ENCODE results near the gene CASK. TPM values are rescaled to one million over a fixed set of nuclear protein-coding genes. Genes with fewer than 3 reads are reported as not detected.

Gene CASK
- total RNA-seq, 1 donor = 26.6 TPM

DNA sequence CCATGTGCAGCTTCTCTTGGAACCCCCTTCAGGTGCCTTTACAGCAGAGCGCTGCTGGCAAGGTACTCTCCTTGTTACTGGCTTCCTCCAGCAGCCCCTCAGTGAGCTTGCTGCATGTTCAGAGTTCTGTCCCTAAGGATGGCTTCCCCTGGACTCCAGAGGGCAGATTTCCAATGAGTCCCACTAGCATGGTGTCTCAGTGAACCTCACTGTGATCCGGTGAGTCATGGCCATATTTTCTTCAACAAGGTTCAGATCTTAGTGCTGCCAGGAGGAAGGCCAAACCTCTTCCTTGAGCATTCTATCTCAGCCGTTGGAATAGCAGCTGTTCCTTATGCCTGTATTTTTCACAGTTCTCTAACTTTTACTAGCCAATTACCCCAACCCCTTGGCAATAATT is 98.8 kb downstream of the CASK start:
- H3K4me1 ChIP-seq (ENCODE audit: insufficient read depth, low read length) = no peaks in the 10 kb centered on the region
- no peak overlapping the region for H3K4me3 ChIP-seq (ENCODE audit: low read length)
- H3K9me3 ChIP-seq (ENCODE audit: low read depth, low read length) = no peaks in the 10 kb centered on the region
- H3K27me3 ChIP-seq (ENCODE audit: insufficient read depth, low read length) = no peaks in the 10 kb centered on the region

DNA sequence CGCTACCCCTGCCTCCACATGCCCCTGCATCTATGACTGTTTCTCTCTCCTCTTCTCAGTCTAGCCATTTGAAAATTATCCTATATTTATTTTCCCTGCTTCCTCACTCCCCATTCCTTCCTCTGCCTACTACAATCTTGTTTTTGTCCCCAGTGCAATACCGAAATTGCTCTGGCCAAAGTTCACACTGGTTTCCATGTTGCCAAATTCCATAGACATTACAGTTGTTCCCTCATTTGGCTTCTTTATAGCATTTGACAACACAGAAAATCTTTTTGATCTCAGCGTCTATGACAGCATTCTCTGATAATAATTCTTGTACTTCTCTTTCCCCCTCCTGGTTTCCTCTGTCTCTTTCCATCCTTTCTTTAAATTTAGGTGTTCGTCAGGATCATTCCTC is 100.0 kb downstream of the CASK start:
- Histone ChIP-seq H3K4me1 (ENCODE audit: insufficient read depth, low read length) (no peaks in the 10 kb centered on the region), H3K4me3 (ENCODE audit: low read length) (no peak overlapping the region), H3K27me3 (ENCODE audit: insufficient read depth, low read length) (no peaks in the 10 kb centered on the region), H3K9me3 (ENCODE audit: low read depth, low read length) (no peaks in the 10 kb centered on the region)

DNA sequence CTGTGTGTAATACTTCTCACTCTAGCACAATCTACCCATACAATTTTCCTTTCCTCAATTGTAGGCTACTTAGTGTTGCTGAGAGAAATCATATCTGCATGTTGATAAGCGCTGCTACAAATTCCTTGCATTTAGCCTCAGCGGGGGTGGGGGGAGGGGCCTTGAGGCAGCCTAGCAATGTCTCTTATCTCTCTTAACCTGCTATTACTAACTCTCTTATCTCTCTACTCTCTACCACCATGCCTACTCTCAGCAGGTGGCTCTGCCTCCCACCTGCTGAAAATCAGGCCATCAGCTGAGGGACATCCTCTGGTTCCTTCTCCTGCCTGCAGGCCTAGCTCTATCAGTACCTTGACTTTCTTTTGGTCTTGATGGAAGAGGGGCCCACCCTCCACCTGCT is 100.5 kb downstream of the CASK start:
- no peaks in the 10 kb centered on the region for H3K27me3 ChIP-seq (ENCODE audit: insufficient read depth, low read length)
- no peaks in the 10 kb centered on the region for H3K9me3 ChIP-seq (ENCODE audit: low read depth, low read length)
- H3K4me3 ChIP-seq (ENCODE audit: low read length) = no peak overlapping the region
- no peaks in the 10 kb centered on the region for H3K4me1 ChIP-seq (ENCODE audit: insufficient read depth, low read length)

DNA sequence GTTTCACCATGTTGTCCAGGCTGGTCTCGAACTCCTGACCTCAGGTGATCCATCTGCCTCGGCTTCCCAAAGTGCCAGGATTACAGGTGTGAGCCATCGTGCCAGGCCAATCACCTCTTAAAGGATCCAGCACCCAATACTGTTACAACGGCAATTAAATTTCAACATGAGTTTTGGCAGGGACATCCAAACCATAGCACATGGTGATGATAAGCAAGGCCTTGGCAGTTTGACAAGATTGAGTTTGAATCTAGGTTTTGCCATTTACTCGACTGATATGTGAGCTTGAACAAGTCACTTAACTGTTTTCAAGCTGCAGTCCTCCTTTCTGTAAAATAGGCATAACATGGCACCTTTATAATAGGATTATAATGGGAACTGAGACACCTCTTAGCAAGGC is 115.3 kb downstream of the CASK start:
- Histone ChIP-seq H3K4me3 (ENCODE audit: low read length) (no peak overlapping the region), H3K9me3 (ENCODE audit: low read depth, low read length) (no peaks in the 10 kb centered on the region), H3K27me3 (ENCODE audit: insufficient read depth, low read length) (no peaks in the 10 kb centered on the region), H3K4me1 (ENCODE audit: insufficient read depth, low read length) (no peaks in the 10 kb centered on the region)

DNA sequence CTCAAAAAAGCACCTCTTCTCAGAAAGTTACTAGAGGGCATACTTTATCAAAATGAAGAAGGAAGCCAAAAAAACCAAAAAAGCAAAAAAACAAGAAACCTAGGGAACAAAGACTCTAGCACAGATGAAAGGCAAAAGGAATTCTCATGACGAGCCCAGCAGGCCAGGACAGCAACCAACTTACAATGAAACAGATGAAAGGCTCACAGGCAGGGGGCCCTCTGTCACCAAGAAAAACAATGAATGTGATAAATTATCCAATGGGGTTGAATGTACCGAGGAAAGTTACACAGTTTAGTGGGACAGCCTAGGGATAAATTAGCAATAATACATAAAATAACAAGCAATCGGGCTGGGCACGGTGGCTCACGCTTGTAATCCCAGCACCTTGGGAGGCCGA is 120.4 kb downstream of the CASK start:
- Histone ChIP-seq H3K4me1 (ENCODE audit: insufficient read depth, low read length) (no peaks in the 10 kb centered on the region), H3K9me3 (ENCODE audit: low read depth, low read length) (no peaks in the 10 kb centered on the region), H3K4me3 (ENCODE audit: low read length) (no peak overlapping the region), H3K27me3 (ENCODE audit: insufficient read depth, low read length) (no peaks in the 10 kb centered on the region)

DNA sequence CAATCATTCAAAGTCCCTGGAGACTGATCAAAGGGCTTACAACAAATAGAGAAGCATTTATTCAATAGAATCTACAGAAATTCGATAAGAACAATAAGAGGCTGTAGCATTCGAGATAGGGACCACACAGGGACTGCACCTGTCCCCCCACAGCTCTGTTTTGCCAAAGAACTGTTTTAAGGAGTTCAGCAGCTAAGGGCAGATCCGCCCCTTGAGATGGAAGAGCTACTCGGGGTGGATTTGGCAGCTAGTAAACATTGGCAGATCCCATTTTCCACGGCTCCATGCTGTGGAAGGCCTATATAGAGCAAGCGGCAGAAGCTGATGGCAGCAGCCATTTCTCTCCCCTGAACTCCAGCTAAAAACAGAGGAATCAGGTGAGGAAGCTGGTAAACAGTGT is 123.7 kb downstream of the CASK start:
- no peaks in the 10 kb centered on the region for H3K9me3 ChIP-seq (ENCODE audit: low read depth, low read length)
- no peak overlapping the region for H3K4me3 ChIP-seq (ENCODE audit: low read length)
- no peaks in the 10 kb centered on the region for H3K27me3 ChIP-seq (ENCODE audit: insufficient read depth, low read length)
- H3K4me1 ChIP-seq (ENCODE audit: insufficient read depth, low read length) = no peaks in the 10 kb centered on the region

DNA sequence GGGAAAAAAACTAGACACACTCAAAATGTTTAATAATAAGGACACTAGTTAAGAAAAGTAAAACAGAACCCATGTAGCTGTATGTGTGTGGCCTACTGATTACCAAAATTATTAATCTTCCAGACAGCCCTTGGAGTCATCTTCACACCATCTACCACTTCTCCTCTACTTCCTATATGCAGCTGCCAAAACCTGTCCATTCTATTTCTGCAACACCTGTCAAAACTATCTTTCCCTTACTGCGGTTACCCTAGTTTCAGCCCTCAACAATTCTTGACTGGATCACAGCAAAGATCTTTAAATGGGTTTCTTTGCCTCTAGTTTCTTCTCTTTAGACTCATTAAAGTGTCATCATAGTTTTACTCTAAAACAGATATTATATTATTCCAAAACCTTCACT is 126.8 kb downstream of the CASK start:
- Histone ChIP-seq H3K27me3 (ENCODE audit: insufficient read depth, low read length) (no peaks in the 10 kb centered on the region), H3K4me1 (ENCODE audit: insufficient read depth, low read length) (no peaks in the 10 kb centered on the region), H3K4me3 (ENCODE audit: low read length) (no peak overlapping the region), H3K9me3 (ENCODE audit: low read depth, low read length) (no peaks in the 10 kb centered on the region)

DNA sequence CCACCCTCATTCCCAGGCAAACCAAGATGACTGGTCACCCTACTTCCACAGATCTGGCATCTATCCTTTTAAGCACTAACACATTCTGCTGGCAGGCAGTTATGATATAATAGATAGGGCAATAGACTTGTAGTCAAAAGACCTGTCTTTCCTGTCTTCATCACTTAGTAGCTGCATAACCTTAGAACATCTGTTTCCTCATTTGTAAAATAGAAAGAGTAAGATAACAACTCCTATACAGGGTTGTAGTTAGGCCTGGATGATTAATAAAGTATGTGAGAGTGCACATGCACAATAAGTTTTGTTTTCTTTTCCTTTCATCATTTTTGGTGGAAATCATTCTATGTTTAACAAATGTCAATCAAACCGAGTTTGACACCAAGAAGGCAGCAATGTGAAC is 127.3 kb downstream of the CASK start:
- no peaks in the 10 kb centered on the region for H3K27me3 ChIP-seq (ENCODE audit: insufficient read depth, low read length)
- no peaks in the 10 kb centered on the region for H3K4me1 ChIP-seq (ENCODE audit: insufficient read depth, low read length)
- H3K4me3 ChIP-seq (ENCODE audit: low read length) = no peak overlapping the region
- no peaks in the 10 kb centered on the region for H3K9me3 ChIP-seq (ENCODE audit: low read depth, low read length)

DNA sequence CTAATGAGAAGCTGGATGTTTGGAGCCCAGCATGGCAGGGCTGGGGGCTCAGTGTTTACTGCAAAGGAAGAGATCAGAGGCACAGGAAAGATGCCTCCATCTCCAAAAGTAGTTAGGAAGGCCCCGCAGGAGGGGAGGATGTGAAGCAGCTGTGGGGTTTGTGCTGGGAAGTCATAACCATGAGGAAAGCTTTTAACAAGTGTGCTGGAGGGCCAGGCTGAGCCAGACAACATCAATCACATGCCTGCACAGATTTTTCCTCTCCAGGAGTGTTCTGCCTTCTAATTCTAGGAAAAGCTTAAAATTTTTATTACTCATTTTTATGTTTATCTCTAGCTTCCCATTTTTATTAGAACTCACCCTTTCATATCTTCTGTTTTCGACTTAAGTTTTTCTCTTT is 134.0 kb downstream of the CASK start:
- H3K27me3 ChIP-seq (ENCODE audit: insufficient read depth, low read length) = no peaks in the 10 kb centered on the region

DNA sequence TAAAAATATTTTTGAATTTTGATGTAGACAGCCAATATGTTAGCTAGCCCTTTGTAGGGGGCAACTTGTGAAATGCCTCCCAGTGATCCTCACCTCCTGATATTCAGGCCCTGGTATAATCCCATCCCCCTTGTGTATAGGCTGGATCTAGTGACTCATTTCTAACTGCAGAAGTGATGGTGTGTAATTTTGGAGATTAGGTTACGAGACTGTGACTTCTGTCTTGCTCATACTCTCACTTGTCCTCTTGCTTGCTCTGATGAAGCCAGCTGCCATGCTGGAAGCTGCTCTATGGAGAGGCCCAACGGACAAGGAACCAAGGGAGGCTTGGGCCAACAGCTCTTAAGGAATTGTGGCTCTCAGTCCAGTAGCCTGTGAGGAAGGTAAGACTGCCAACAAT is 137.7 kb downstream of the CASK start:
- no peaks in the 10 kb centered on the region for H3K9me3 ChIP-seq (ENCODE audit: low read depth, low read length)
- no peak overlapping the region for H3K4me3 ChIP-seq (ENCODE audit: low read length)
- H3K27me3 ChIP-seq (ENCODE audit: insufficient read depth, low read length) = no peaks in the 10 kb centered on the region
- no peaks in the 10 kb centered on the region for H3K4me1 ChIP-seq (ENCODE audit: insufficient read depth, low read length)

More for the DNA sequence above, 134.0 kb downstream of the CASK start:
- H3K4me3 ChIP-seq (ENCODE audit: low read length) = no peak overlapping the region
- H3K9me3 ChIP-seq (ENCODE audit: low read depth, low read length) = no peaks in the 10 kb centered on the region
- H3K4me1 ChIP-seq (ENCODE audit: insufficient read depth, low read length) = no peaks in the 10 kb centered on the region

DNA sequence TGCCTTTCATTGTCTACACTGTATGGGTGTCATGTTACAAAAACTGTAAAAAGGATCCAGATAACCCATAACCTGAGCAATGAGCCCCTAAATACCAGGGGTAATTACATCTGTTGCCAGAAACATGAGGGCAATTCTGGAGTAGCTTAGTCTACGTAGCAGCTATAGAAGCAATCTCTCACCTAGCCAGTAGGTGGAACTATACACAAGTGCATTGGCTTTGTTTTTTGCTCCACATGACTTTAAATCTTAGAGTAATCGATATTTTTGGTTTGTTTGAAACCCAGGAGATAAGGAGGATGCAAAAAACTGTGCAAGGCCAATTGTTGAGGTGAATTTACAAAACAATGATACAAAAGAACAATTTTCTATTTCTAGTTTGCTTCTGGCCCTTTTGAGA is 141.9 kb downstream of the CASK start:
- Histone ChIP-seq H3K9me3 (ENCODE audit: low read depth, low read length) (no peaks in the 10 kb centered on the region), H3K4me1 (ENCODE audit: insufficient read depth, low read length) (no peaks in the 10 kb centered on the region), H3K27me3 (ENCODE audit: insufficient read depth, low read length) (no peaks in the 10 kb centered on the region), H3K4me3 (ENCODE audit: low read length) (no peak overlapping the region)

DNA sequence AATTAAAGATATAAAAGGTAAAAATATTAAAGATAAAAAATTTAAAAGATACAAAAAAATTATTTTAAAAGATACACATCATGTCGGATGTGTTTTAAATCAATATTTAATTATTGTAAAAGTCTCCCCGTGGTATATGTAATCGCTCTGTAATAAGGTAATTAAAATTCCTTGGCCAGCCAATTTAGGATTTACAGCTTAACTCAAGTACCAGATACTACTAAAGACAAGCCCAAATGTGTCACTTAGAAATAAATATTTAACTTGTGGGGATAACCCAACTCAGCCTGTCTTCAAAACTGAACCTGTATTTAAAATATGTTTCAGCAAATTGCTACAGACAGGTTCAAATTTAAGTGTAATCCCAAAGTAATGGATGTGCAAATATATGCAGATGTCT is 143.4 kb downstream of the CASK start:
- no peaks in the 10 kb centered on the region for H3K4me1 ChIP-seq (ENCODE audit: insufficient read depth, low read length)
- H3K4me3 ChIP-seq (ENCODE audit: low read length) = no peak overlapping the region
- no peaks in the 10 kb centered on the region for H3K9me3 ChIP-seq (ENCODE audit: low read depth, low read length)
- no peaks in the 10 kb centered on the region for H3K27me3 ChIP-seq (ENCODE audit: insufficient read depth, low read length)

DNA sequence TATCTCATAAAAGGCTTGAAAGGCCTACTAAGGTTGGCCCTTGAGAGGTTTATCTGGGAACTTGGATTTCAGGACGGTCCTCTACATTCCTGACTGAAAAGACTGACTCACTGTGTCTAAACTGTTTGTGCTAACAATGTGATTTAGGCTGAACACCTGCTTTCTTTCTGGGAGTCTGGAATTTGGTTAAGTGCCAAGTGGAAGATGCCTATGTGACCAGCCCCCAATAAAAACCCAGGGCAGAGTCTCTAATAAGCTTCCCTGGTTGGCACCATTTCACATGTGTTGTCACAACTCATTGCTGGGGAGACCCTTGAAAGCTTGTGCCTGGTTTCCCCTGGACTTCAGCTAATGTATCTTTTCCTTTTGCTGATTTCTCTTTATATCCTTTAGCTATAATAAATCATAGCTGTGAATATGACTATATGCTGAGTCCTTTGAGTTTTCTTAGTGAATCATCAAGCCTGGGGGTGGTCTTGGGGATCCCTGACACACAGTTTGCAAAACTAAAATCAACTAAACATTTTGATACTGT is 144.3 kb downstream of the CASK start:
- Histone ChIP-seq H3K9me3 (ENCODE audit: low read depth, low read length) (no peaks in the 10 kb centered on the region), H3K4me3 (ENCODE audit: low read length) (no peak overlapping the region), H3K4me1 (ENCODE audit: insufficient read depth, low read length) (no peaks in the 10 kb centered on the region), H3K27me3 (ENCODE audit: insufficient read depth, low read length) (no peaks in the 10 kb centered on the region)

DNA sequence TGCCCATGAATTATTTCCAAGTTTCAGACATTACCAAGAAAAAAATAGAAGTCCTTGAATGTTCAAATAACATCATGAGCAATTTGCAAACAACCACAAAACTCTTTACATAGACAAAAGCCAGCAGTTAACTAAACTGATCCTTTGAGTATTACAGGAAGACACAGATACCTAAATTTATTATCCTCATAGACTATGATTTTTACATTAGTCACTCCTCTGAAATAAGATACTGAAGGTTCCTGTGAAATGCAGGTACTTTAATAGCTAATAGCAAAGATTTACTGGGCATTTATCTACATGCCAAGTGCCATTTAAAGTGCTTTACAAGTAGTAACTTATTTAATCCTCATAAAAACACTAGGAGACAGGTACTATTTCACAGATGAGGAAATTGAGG is 161.7 kb downstream of the CASK start:
- H3K27me3 ChIP-seq (ENCODE audit: insufficient read depth, low read length) = no peaks in the 10 kb centered on the region
- H3K4me3 ChIP-seq (ENCODE audit: low read length) = no peak overlapping the region
- no peaks in the 10 kb centered on the region for H3K9me3 ChIP-seq (ENCODE audit: low read depth, low read length)
- no peaks in the 10 kb centered on the region for H3K4me1 ChIP-seq (ENCODE audit: insufficient read depth, low read length)

DNA sequence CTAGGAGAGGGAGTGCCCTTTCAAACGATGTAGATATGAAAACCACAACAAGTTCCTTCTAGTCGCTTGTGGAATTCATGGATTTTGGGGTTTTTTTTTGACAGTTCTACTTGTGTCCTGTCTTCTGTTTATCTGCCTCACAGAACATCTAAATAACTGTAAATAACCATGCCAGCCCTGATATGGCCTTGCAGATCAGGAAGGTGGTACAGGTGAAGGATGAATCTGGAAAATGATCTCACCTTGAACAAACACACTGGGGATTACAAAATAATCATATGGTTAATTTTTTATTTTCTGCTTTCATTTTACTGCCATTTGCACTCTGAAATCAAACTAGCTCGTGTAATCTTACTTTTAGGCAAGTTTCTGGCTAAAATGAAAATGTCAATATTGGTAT is 162.2 kb downstream of the CASK start:
- Histone ChIP-seq H3K9me3 (ENCODE audit: low read depth, low read length) (no peaks in the 10 kb centered on the region), H3K4me3 (ENCODE audit: low read length) (no peak overlapping the region), H3K27me3 (ENCODE audit: insufficient read depth, low read length) (no peaks in the 10 kb centered on the region)

DNA sequence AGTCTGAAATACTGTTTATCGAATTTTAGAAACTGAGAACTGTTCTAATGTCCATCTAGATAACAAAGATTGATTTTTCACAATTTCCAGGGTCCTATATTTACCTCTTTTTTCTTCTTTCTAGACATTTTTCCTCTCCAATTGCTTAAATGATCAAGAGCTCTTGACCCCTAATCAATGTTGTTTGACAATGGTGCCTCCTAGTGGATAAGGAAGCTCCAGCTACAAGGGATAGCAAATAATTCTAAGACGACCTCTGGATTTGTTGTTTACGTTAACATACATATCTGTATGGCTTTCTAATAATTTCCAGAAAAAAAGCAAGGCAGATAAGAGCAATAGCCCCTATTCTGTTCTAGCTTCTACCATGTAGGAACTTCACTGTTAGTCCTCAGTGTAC is 163.5 kb downstream of the CASK start:
- H3K9me3 ChIP-seq (ENCODE audit: low read depth, low read length) = no peaks in the 10 kb centered on the region
- no peaks in the 10 kb centered on the region for H3K4me1 ChIP-seq (ENCODE audit: insufficient read depth, low read length)
- H3K4me3 ChIP-seq (ENCODE audit: low read length) = no peak overlapping the region
- no peaks in the 10 kb centered on the region for H3K27me3 ChIP-seq (ENCODE audit: insufficient read depth, low read length)

More for the DNA sequence above, 162.2 kb downstream of the CASK start:
- no peaks in the 10 kb centered on the region for H3K4me1 ChIP-seq (ENCODE audit: insufficient read depth, low read length)

DNA sequence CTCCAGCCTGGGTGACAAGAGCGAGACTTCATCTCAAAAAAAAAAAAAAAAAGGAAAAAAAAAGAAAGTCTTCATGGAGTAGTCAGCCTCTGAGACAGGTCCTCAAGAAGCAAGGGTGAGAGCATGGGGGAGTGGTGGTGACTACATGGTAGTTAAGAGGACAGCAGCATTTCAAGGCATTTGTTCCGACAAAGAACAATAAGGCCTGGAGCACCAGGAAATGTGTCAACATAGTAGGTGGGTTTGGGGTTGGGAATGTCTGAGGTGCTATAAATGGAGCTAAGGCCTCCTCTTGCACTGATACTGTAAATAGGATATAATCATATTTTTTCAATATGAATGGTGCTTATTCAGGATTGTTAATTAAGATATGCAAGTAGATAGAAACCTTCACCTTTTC is 165.0 kb downstream of the CASK start:
- Histone ChIP-seq H3K4me1 (ENCODE audit: insufficient read depth, low read length) (no peaks in the 10 kb centered on the region), H3K27me3 (ENCODE audit: insufficient read depth, low read length) (no peaks in the 10 kb centered on the region), H3K9me3 (ENCODE audit: low read depth, low read length) (no peaks in the 10 kb centered on the region), H3K4me3 (ENCODE audit: low read length) (no peak overlapping the region)

All from mononuclear cell (primary cell).